Common myeloid progenitor, CD34-positive (primary cell): ENCODE data around the gene SMTNL2. TPM values are rescaled to one million over a fixed set of nuclear protein-coding genes. Genes with fewer than 3 reads are reported as not detected.

Experiments used
- CTCF ChIA-PET: fragments of 350-600 bp; sonication (Branson Sonifier 250); formaldehyde crosslinking; loops from one replicate; lab custom pipeline; 2021; ENCODE audit warnings: antibody characterized with exemption; lab: Charles Lee
- POLR2A ChIA-PET: fragments of 350-600 bp; sonication (Branson Sonifier 250); formaldehyde crosslinking; loops from one replicate; lab custom pipeline; 2021; ENCODE audit warnings: antibody characterized with exemption; lab: Charles Lee
- DNase-seq, 3 donors: peaks; one replicate each; pipeline versions ENCODE4 v3.0.0 to v3.0.0-alpha.2; 2013
- H3K27ac ChIP-seq, 2 experiments: 1 replicate in 1 of 2; 2 replicates in 1 of 2; pipeline ENCODE4 v1.7.0; 2013; ENCODE audit warnings: inconsistent platforms in 2 of 2, low read length in 2 of 2, mild to moderate bottlenecking in 2 of 2, low read depth in 1 of 2, moderate library complexity in 1 of 2; ENCODE audit not compliant: severe bottlenecking in 2 of 2, insufficient read depth in 1 of 2, poor library complexity in 1 of 2
- H3K27me3 ChIP-seq, 5 experiments: replicated peaks in 2 of 5; 1 replicate in 3 of 5; 2 replicates in 2 of 5; pipeline versions ENCODE4 v1.6.1 to v1.7.0; 2013; ENCODE audit warnings: low read length in 4 of 5, mild to moderate bottlenecking in 2 of 5, moderate library complexity in 2 of 5, inconsistent platforms in 1 of 5; ENCODE audit not compliant: insufficient read depth in 5 of 5, control insufficient read depth in 4 of 5
- H3K36me3 ChIP-seq, 4 experiments: 1 replicate in 2 of 4; 2 replicates in 2 of 4; pipeline versions ENCODE4 v1.6.1 to v1.7.0; 2013; ENCODE audit warnings: low read length in 3 of 4, control low read depth in 1 of 4, mild to moderate bottlenecking in 1 of 4; ENCODE audit not compliant: control insufficient read depth in 4 of 4, insufficient read depth in 4 of 4
- H3K4me1 ChIP-seq, 4 experiments: 1 replicate in 3 of 4; 2 replicates in 1 of 4; pipeline versions ENCODE4 v1.6.1 to v1.7.1; 2013; ENCODE audit warnings: low read length in 3 of 4, mild to moderate bottlenecking in 3 of 4, control low read depth in 1 of 4, inconsistent platforms in 1 of 4, moderate library complexity in 1 of 4; ENCODE audit not compliant: control insufficient read depth in 4 of 4, insufficient read depth in 4 of 4; ENCODE audit errors: control extremely low read depth in 1 of 4
- H3K4me3 ChIP-seq, 7 experiments: 1 replicate in 4 of 7; 2 replicates in 3 of 7; pipeline versions ENCODE4 v1.5.1 to v1.7.0; 2013; ENCODE audit warnings: mild to moderate bottlenecking in 7 of 7, low read length in 6 of 7, moderate library complexity in 6 of 7, inconsistent platforms in 2 of 7, low read depth in 2 of 7, control low read depth in 1 of 7; ENCODE audit not compliant: insufficient read depth in 4 of 7, control insufficient read depth in 1 of 7; ENCODE audit errors: extremely low read depth in 1 of 7
- H3K9me3 ChIP-seq, 5 experiments: 1 replicate in 4 of 5; 2 replicates in 1 of 5; pipeline versions ENCODE4 v1.6.1 to v1.7.1; 2013; ENCODE audit warnings: low read length in 4 of 5, mild to moderate bottlenecking in 2 of 5, inconsistent platforms in 1 of 5, low read depth in 1 of 5, moderate library complexity in 1 of 5; ENCODE audit not compliant: control insufficient read depth in 4 of 5, insufficient read depth in 2 of 5; ENCODE audit errors: control extremely low read depth in 1 of 5
- WGBS: methylation state at CpG from one replicate; pipeline ENCODE4 v1.1.5; 2013; ENCODE audit not compliant: insufficient coverage; 5-methylcytosine and 5-hydroxymethylcytosine counted together
- polyA plus RNA-seq: library from polyadenylated mRNA; unstranded; fragments of 120-200 nt; gene quantifications from one replicate; pipeline ENCODE4 v1.2.1, GENCODE V29; 2013

Gene SMTNL2
- polyA plus RNA-seq = not detected

DNA sequence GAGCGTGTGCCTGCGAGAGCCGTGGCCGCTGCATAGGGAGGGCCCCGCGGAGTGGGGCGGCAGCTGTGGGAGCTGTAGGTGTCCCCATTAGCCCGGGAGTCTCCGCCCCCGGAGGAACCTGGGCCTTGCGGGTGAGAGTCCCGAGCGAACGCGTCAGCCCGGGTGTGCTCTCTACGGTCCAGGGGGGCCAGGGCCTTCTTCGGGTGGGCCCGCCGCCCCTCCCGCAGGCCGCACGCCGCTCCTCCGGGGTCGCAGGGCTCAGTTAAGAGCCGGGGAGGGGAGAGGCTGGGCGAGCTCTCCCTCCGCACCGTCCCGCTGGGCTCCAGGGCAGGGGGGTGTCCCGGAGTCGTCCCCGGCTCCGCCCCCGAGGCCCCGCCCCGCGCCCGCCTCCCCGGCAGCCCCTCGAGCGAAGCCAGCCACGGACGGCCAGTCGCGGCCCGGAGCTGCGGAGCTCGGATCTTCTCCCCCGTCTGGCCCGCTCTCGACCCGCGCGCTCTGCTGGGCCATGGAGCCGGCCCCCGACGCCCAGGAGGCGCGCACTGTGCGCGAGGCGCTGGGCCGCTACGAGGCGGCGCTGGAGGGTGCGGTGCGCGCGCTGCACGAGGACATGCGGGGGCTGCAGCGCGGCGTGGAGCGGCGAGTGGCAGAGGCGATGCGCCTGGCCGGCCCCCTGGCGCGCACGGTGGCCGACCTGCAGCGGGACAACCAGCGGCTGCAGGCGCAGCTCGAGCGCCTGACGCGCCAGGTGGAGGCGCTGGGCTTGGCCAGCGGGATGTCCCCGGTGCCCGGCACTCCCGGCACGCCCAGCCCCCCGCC is at the start of gene SMTNL2:
Gene SMTNL2, plus strand, starts transcription at position 429 of the 816 bp plus-strand sequence. Its CDS starts 77 bp downstream, at position 506.
- Histone ChIP-seq H3K27ac (no peak within 1 kb of the TSS), H3K4me1 (peaks cover 0 to 20% (median 15%) of the 10 kb centered on the region in 4 experiments), H3K9me3 (no peaks in the 10 kb centered on the region), H3K4me3 (peak within 1 kb of the TSS in 6 of 7 experiments; percentile 36 to 76 (median 58)), H3K27me3 (peaks cover 0 to 61% (median 33%) of the 10 kb centered on the region in 5 experiments), H3K36me3 (no peaks in the 10 kb centered on the region)
- DNase-seq = peak in 2 of 3 donors; percentile 44 to 62
- POLR2A ChIA-PET = interaction anchor here (0.6 kb wide), 1 partner anchor 272 kb away, joined by 4 read pairs; no protein-coding TSS in a partner anchor
- under 1% methylated on average over 85 of the region's 100 CpGs for WGBS
- CTCF ChIA-PET = interaction anchor here (0.6 to 2.2 kb wide), 7 partner anchors 10 to 107 kb away, joined by 3 to 10 read pairs (median 3); no protein-coding TSS in a partner anchor

DNA sequence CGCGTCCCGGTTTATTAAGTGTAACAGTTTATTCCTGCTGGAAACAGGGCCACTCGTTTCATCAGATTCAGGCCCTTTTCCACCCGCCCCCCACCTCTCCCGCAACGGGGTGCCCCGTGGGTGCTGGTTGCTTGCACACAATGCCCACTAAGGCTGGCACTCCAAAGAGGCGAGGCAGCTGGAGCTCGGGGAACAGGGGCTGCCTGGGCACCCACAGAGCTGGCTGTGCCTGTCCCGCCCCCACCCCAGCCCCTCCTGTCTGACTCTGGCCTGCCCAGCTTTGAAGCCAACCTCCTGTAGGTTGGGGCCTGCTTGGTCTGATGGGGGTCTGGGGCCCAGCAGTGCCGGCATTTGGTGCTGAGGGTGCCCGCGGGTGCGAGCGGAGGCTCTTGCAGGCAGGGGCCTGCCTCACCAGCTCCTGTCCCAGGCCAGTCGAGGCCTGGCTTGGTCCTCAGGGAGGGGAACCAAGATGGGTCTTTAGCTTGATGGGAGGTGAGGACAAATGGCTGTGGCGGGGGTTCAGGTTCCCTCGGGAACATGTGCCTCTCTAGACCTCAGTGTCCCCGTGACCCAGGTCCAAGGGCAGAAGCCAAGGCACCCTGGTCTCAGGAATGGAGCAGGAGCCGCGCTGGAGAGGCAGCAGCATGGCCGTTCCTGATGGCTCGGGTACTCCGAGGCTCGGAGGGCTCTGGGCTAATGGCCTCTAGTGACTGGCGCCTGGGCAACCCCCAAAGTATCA is 49.2 kb upstream of the SMTNL2 start:
- CTCF ChIA-PET = interaction anchor here (0.8 to 1.5 kb wide), 2 partner anchors 8 to 26 kb away, joined by 3 to 5 read pairs; no protein-coding TSS in a partner anchor
- Histone ChIP-seq H3K4me1 (peaks cover 0 to 73% (median 36%) of the 10 kb centered on the region in 4 experiments), H3K9me3 (no peaks in the 10 kb centered on the region), H3K36me3 (peaks cover 10 to 89% (median 46%) of the 10 kb centered on the region in 4 experiments), H3K27me3 (no peaks in the 10 kb centered on the region), H3K27ac (no peak overlapping the region), H3K4me3 (no peak overlapping the region)
- WGBS = 95% methylated on average over 19 of the region's 27 CpGs
- DNase-seq = no peak
- POLR2A ChIA-PET = no interaction called here

DNA sequence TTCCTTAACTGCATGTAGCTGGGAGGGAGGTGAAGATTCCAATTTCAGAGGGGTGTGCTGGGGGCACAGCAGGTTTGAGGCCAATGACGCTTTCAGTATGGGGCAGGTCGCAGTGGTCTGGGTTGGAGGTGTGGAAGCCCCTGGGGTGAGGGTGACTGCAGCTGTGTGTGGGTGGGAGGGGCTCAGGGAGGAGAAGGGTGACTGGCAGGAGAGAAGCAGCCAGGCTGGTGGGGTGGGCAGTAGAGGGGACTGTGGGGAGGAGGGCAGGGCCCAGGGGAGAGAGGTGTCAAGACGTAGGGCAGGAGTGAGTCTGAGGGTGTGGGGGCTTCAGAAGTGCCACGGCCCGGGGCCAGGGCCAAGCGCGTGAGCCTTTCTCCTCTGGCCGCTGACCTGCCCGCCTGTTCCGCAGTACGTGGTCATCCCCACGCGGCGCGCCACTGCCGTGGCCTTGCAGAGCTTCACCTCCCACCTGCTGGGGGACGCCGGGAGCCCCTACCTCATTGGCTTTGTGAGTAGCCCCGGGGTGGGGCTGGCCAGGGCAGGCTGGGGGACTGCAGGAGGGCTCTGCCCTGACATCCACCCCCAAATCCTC is 48.6 kb upstream of the SMTNL2 start:
- DNase-seq = no peak
- Histone ChIP-seq H3K27me3 (no peaks in the 10 kb centered on the region), H3K36me3 (peaks cover 11 to 89% (median 43%) of the 10 kb centered on the region in 4 experiments), H3K9me3 (no peaks in the 10 kb centered on the region), H3K27ac (no peak overlapping the region), H3K4me1 (peaks cover 0 to 77% (median 37%) of the 10 kb centered on the region in 4 experiments), H3K4me3 (no peak overlapping the region)
- POLR2A ChIA-PET = interaction anchor here (0.5 kb wide), 1 partner anchor 512 kb away, joined by 3 read pairs; no protein-coding TSS in a partner anchor
- CTCF ChIA-PET = interaction anchor here (0.8 to 3.5 kb wide), 4 partner anchors 8 to 27 kb away, joined by 3 to 18 read pairs (median 6); no protein-coding TSS in a partner anchor
- 95% methylated on average over 15 of the region's 19 CpGs for WGBS

DNA sequence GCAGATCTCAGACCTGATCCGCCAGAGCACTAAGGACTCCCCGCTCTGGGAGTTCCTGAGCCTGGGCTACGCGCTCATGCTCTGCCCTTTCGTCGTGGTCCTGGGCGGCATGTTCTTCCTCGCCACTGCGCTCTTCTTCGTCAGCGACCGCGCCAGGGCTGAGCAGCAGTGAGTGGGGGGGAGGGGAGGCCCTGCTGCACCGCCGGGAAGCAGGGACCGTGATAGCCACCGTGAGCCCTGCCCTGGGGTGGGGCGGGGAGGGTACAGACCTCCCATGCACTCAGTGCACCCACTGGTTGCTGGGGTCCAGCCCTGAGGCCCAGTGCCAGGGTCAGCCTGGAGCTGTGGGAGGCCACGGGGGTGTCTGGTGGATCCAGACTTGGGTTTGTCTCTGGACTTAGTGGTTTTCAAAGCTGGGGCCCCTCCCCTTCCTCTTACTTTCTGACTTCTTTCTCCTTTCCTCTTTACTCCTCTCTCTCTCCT is 48.0 kb upstream of the SMTNL2 start:
- Histone ChIP-seq H3K27ac (no peak overlapping the region), H3K9me3 (no peaks in the 10 kb centered on the region), H3K36me3 (peaks cover 11 to 89% (median 41%) of the 10 kb centered on the region in 4 experiments), H3K4me3 (no peak overlapping the region), H3K4me1 (peaks cover 0 to 77% (median 36%) of the 10 kb centered on the region in 4 experiments), H3K27me3 (no peaks in the 10 kb centered on the region)
- CTCF ChIA-PET = interaction anchor here (0.8 to 3.5 kb wide), 6 partner anchors 8 to 40 kb away, joined by 3 to 18 read pairs (median 4); no protein-coding TSS in a partner anchor
- WGBS = 70% methylated on average over 14 of the region's 19 CpGs
- DNase-seq = peak in 2 of 3 donors; percentile 28 to 42
- POLR2A ChIA-PET = interaction anchor here (0.5 to 0.6 kb wide), 2 partner anchors 36 to 511 kb away, joined by 3 read pairs; no protein-coding TSS in a partner anchor

DNA sequence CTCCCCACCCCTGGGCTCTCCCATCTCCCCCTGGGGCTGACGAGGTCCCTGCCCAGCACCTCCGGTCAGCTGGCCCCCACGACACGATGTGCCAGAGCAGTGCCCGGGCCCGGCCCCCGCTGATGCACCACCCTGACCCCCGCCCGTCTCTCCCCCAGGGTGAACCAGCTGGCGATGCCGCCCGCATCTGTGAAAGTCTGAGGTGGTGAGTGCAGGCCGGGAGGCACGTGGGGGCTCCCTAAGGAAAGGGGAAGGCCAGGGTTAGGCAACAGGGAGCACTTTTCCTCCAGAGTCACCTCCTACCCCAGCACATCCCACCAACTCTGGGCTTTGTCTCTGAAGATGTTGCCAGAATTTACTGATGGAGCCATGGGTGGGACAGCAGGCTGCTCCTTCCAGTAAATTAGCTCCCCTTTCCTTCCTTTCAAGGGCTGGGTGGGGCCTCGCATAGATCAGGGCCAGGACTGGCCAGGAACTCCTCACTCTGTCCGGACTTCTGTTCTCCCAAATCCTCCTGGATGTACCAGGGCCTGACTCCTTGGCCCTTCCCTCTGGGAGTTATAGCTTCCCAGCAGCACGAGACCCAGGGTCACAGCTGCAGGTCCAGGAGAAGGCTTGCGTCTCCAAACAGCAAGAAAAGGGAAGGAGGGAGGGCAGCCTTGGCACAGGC is 47.5 kb upstream of the SMTNL2 start:
- ChIA-PET POLR2A (interaction anchor here (0.6 kb wide), 1 partner anchor 37 kb away, joined by 3 read pairs; no protein-coding TSS in a partner anchor), CTCF (interaction anchor here (0.8 to 3.5 kb wide), 9 partner anchors 7 to 116 kb away, joined by 3 to 18 read pairs (median 6); no protein-coding TSS in a partner anchor)
- no peak for DNase-seq
- Histone ChIP-seq H3K27me3 (no peaks in the 10 kb centered on the region), H3K36me3 (peaks cover 11 to 90% (median 44%) of the 10 kb centered on the region in 4 experiments), H3K27ac (no peak overlapping the region), H3K4me3 (no peak overlapping the region), H3K4me1 (peaks cover 0 to 75% (median 34%) of the 10 kb centered on the region in 4 experiments), H3K9me3 (no peaks in the 10 kb centered on the region)
- 76% methylated on average over 4 of the region's 18 CpGs for WGBS
